Keratinocyte (primary cell): ENCODE data around the gene MAPK8. TPM values are rescaled to one million over a fixed set of nuclear protein-coding genes. Genes with fewer than 3 reads are reported as not detected.

Experiments
- DNase-seq: peaks from one replicate; pipeline ENCODE4 v3.0.0-alpha.2; 2011; ENCODE audit warnings: low read depth, missing footprints, low spot score
- FAIRE-seq: peaks from 2 replicates; lab custom pipeline; 2011; peaks lifted over from hg19 to GRCh38; lab: Jason Lieb, UNC
- H2AFZ ChIP-seq: 2 replicates; pipeline ENCODE4 v1.6.0; 2012; ENCODE audit warnings: low read length, control low read depth, inconsistent platforms; ENCODE audit not compliant: control insufficient read depth
- H3K27ac ChIP-seq: 2 replicates; pipeline ENCODE4 v1.5.1; 2011; ENCODE audit warnings: low read length; ENCODE audit not compliant: control insufficient read depth, insufficient read depth
- H3K27me3 ChIP-seq: 3 replicates; pipeline ENCODE4 v1.6.0; 2011; ENCODE audit warnings: low read length; ENCODE audit not compliant: control insufficient read depth, insufficient read depth; ENCODE audit errors: extremely low read depth
- H3K36me3 ChIP-seq, 2 experiments: 2 replicates in 1 of 2; 3 replicates in 1 of 2; pipeline ENCODE4 v1.5.1; 2011; ENCODE audit warnings: low read length in 2 of 2, mild to moderate bottlenecking in 1 of 2; ENCODE audit not compliant: control insufficient read depth in 2 of 2, insufficient read depth in 2 of 2; ENCODE audit errors: extremely low read depth in 1 of 2
- H3K4me1 ChIP-seq: 3 replicates; pipeline ENCODE4 v1.5.1; 2011; ENCODE audit warnings: low read length; ENCODE audit not compliant: control insufficient read depth, insufficient read depth; ENCODE audit errors: extremely low read depth
- H3K4me2 ChIP-seq: 3 replicates; pipeline ENCODE4 v1.6.0; 2011; ENCODE audit warnings: low read depth, low read length; ENCODE audit not compliant: control insufficient read depth, insufficient read depth; ENCODE audit errors: extremely low read depth
- H3K4me3 ChIP-seq, 3 experiments: fragments of 200-600 bp in 1 of 3; sonication (generic) in 1 of 3; 2 replicates in 2 of 3; 3 replicates in 1 of 3; pipeline ENCODE4 v1.5.1; 2011 to 2016; ENCODE audit warnings: low read length in 3 of 3, mild to moderate bottlenecking in 3 of 3, control low read depth in 2 of 3, inconsistent platforms in 1 of 3, low read depth in 1 of 3, mixed read lengths in 1 of 3, mixed run types in 1 of 3, moderate library complexity in 1 of 3; ENCODE audit not compliant: control insufficient read depth in 2 of 3, insufficient read depth in 2 of 3; ENCODE audit errors: extremely low read depth in 1 of 3
- H3K79me2 ChIP-seq: 2 replicates; pipeline ENCODE4 v1.6.0; 2012; ENCODE audit warnings: low read length; ENCODE audit not compliant: control insufficient read depth, insufficient read depth
- H3K9ac ChIP-seq: 3 replicates; pipeline ENCODE4 v1.6.0; 2011; ENCODE audit warnings: low read length; ENCODE audit not compliant: control insufficient read depth, insufficient read depth; ENCODE audit errors: extremely low read depth
- H3K9me1 ChIP-seq: 3 replicates; pipeline ENCODE4 v1.6.0; 2011; ENCODE audit warnings: low read length; ENCODE audit not compliant: control insufficient read depth, insufficient read depth; ENCODE audit errors: extremely low read depth
- H3K9me3 ChIP-seq: 2 replicates; pipeline ENCODE4 v1.5.1; 2012; ENCODE audit warnings: low read depth, low read length; ENCODE audit not compliant: control insufficient read depth
- H4K20me1 ChIP-seq: 3 replicates; pipeline ENCODE4 v1.6.0; 2011; ENCODE audit warnings: low read length; ENCODE audit not compliant: control insufficient read depth, insufficient read depth; ENCODE audit errors: extremely low read depth
- EZH2 ChIP-seq: IDR thresholded peaks from one replicate; pipeline ENCODE4 v1.6.1; 2012; ENCODE audit warnings: inconsistent platforms, mild to moderate bottlenecking, low read length, moderate library complexity
- dilution Hi-C: fragments of 300-500 bp; cut with MboI; formaldehyde crosslinking; loops from one replicate; pipeline ENCODE4 v1.7.0; 2020; ENCODE audit warnings: low sequenced_read_pairs; ENCODE audit not compliant: extremely low pct_ligation_motif_present
- polyA plus RNA-seq, 5 experiments: library from polyadenylated mRNA; depleted of rRNA in 3 of 5; stranded (reverse) in 3 of 5; stranded (forward) in 1 of 5; unstranded in 1 of 5; fragments of >200 nt; gene quantifications; 1 replicate in 1 of 5; 2 replicates in 3 of 5; 3 replicates in 1 of 5; pipeline versions ENCODE4 v1.2.1 to v1.2.3, GENCODE V29; 2011 to 2012; ENCODE audit warnings: missing spikeins in 2 of 5, low read depth in 1 of 5, low replicate concordance in 1 of 5
- TF ChIP-seq, protein P1 (sequence below), 3 experiments: IDR thresholded peaks in 1 of 3; conservative IDR thresholded peaks in 1 of 3; optimal IDR thresholded peaks in 1 of 3; 2 replicates in 2 of 3; 3 replicates in 1 of 3; pipeline versions ENCODE3 to v1.5.1; 2011; ENCODE audit warnings: low read length in 3 of 3, mild to moderate bottlenecking in 3 of 3, moderate library complexity in 2 of 3, control low read depth in 1 of 3, inconsistent platforms in 1 of 3; ENCODE audit not compliant: insufficient read depth in 2 of 3; ENCODE audit errors: extremely low read depth in 1 of 3

The MAPK8 gene
- polyA plus RNA-seq, 1 donor (not counting 4 experiments of a cell fraction or from before 2014, with no cell fraction given) = 39.8 TPM

DNA sequence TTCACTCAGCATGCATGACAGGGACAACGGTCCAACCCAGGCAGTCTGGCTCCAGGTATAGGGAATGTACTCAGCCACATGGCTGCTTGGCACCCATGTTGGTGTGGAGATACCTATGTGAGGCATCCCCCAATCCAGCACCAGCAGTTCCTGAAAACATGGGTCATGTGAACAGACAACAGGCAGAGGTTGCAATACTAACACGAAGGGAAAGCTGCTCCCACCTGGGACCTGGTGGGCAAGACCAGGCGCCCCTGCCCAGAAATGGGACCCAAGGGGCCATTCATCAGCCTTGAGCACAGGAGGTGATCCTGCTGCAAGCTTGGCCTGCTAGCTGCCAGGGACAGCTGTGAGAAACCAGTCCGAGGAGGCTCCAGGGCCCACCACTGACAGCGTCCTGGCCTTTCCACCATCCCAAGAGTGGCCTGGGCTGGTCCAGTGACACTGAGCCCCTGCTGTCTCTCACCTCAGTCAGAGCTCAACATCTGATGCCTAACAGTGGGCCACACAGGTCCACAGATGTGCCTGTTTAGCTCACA is 156.1 kb downstream of the MAPK8 start:
- Histone ChIP-seq H3K4me3 (no peak overlapping the region), H3K9ac (no peak overlapping the region), H3K79me2 (no peaks in the 10 kb centered on the region), H3K4me1 (peaks cover 18% of the 10 kb centered on the region), H3K9me1 (no peaks in the 10 kb centered on the region), H3K9me3 (no peaks in the 10 kb centered on the region), H2AFZ (no peak overlapping the region), H3K27ac (no peak overlapping the region), H3K4me2 (no peak overlapping the region), H3K36me3 (peaks cover 0 to 3% of the 10 kb centered on the region in 2 experiments), H3K27me3 (no peaks in the 10 kb centered on the region), H4K20me1 (peaks cover 3% of the 10 kb centered on the region)
- TF ChIP-seq EZH2 = no peak
- DNase-seq (no peak), FAIRE-seq (no peak)
- dilution Hi-C loops = no loop called here

DNA sequence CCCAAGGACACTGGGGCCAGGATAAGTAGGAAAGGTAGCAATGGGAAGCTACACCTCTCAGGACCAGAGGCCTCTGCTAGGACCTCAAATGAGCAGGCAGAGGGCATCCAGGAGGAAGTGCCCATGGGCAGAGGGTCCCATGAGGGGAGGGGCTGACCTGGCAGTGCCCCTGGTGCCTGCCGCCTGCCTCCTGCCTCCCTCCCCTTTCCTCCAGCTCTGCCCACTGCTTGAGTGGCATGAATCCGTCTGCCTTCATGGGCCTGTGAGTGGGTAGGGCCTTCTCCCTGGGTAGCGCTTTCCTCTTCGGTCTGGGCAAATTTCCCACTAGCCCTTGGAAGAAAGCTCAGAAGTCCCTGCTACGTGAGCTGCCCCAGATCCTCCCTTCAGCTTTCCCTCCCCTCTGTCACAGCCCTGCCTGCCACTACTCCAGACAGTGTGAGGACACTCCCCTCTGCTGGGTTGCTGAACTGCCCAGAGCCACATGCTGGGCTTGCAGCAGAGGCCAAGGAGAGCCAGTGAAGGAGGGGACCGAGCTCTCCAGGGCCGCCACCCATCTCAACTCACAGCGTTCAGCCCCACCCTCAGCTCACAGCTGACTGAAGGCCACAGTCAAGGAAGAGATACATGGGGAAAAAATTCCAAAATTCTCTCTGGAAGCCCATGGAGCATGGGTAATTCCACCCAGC is 157.0 kb downstream of the MAPK8 start:
- Histone ChIP-seq H3K9me1 (no peaks in the 10 kb centered on the region), H3K79me2 (no peaks in the 10 kb centered on the region), H3K4me2 (no peak overlapping the region), H3K27me3 (no peaks in the 10 kb centered on the region), H2AFZ (no peak overlapping the region), H3K9me3 (no peaks in the 10 kb centered on the region), H3K27ac (no peak overlapping the region), H3K36me3 (peaks cover 0 to 3% of the 10 kb centered on the region in 2 experiments), H3K4me1 (peaks cover 18% of the 10 kb centered on the region), H4K20me1 (peaks cover 3% of the 10 kb centered on the region), H3K9ac (no peak overlapping the region), H3K4me3 (no peak overlapping the region)
- no peak for DNase-seq
- dilution Hi-C loops = no loop called here
- TF ChIP-seq, protein P1, sequence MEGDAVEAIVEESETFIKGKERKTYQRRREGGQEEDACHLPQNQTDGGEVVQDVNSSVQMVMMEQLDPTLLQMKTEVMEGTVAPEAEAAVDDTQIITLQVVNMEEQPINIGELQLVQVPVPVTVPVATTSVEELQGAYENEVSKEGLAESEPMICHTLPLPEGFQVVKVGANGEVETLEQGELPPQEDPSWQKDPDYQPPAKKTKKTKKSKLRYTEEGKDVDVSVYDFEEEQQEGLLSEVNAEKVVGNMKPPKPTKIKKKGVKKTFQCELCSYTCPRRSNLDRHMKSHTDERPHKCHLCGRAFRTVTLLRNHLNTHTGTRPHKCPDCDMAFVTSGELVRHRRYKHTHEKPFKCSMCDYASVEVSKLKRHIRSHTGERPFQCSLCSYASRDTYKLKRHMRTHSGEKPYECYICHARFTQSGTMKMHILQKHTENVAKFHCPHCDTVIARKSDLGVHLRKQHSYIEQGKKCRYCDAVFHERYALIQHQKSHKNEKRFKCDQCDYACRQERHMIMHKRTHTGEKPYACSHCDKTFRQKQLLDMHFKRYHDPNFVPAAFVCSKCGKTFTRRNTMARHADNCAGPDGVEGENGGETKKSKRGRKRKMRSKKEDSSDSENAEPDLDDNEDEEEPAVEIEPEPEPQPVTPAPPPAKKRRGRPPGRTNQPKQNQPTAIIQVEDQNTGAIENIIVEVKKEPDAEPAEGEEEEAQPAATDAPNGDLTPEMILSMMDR (optimal IDR thresholded peaks at IDR 0.05 in 1 of 3, IDR thresholded peaks at IDR 0.05 in 1 of 3, conservative IDR thresholded peaks at IDR 0.05 in 1 of 3; ENCODE audit: extremely low read depth in 1 of 3, insufficient read depth in 2 of 3, low read length in 3 of 3) = no peak
- no peak for TF ChIP-seq EZH2
- FAIRE-seq = no peak
